Measurements from ENCODE around the gene INTS14. TPM values are rescaled to one million over a fixed set of nuclear protein-coding genes. Genes with fewer than 3 reads are reported as not detected.

The INTS14 gene
- total and polyA plus RNA-seq, 12 donors, result 9.1 to 18.4 (median 14.3) TPM

Other genes with a start within 250 kb of the INTS14 start
- gene IGDCC3, start 233.1 kb downstream of the INTS14 start, total RNA-seq, result under 1 TPM in 7 of 10 donors, not detected in 3; 0.05 to 0.57 (median 0.16) TPM
- gene IGDCC3, start 233.1 kb downstream of the INTS14 start, polyA plus RNA-seq, result under 1 TPM in 1 of 2 donors, not detected in 1; under 0.01 TPM
- 1 to 10 TPM in 5 of 10 donors, under 1 TPM in 5; 0.37 to 2.2 (median 0.94) TPM for gene IGDCC4, start 188.2 kb downstream of the INTS14 start, total RNA-seq
- gene IGDCC4, start 188.2 kb downstream of the INTS14 start, polyA plus RNA-seq, result 1 to 10 TPM in 1 of 2 donors, under 1 TPM in 1; 0.35 to 1.2 TPM
- 10 to 100 TPM; 32.3 to 45.3 (median 38.9) TPM for gene DPP8, start 93.4 kb downstream of the INTS14 start, total RNA-seq
- 1 to 10 TPM; 6.9 to 8.8 TPM for gene DPP8, start 93.4 kb downstream of the INTS14 start, polyA plus RNA-seq
- 10 to 100 TPM in 3 of 10 donors, 1 to 10 TPM in 7; 5.3 to 13.4 (median 8.4) TPM for gene HACD3, start 80.7 kb downstream of the INTS14 start, total RNA-seq
- gene HACD3, start 80.7 kb downstream of the INTS14 start, polyA plus RNA-seq, result 1 to 10 TPM; 3.7 to 8.1 TPM
- gene SLC24A1, start 10.8 kb upstream of the INTS14 start, total RNA-seq, result 1 to 10 TPM; 1.3 to 5.3 (median 2.2) TPM
- 1 to 10 TPM; 1.2 to 1.5 TPM for gene SLC24A1, start 10.8 kb upstream of the INTS14 start, polyA plus RNA-seq
- 10 to 100 TPM; 12.4 to 23.8 (median 16.9) TPM for gene DENND4A, start 181.2 kb upstream of the INTS14 start, total RNA-seq
- 1 to 10 TPM; 3.2 to 5.0 TPM for gene DENND4A, start 181.2 kb upstream of the INTS14 start, polyA plus RNA-seq

Measured in heart right ventricle (tissue), 12 donors.